ENCODE results near the gene LRP1B.

The LRP1B gene

GRCh38 chr2:140643761-140644187, 1487.0 kb downstream of the LRP1B start:
- no peak for DNase-seq

- DNase-seq, result no peak
Measured at GRCh38 chr2:140641163-140641562, 1489.7 kb downstream of the LRP1B start.

GRCh38 chr2:140639628-140640027, 1491.2 kb downstream of the LRP1B start:
- DNase-seq, result no peak

- no peak for DNase-seq
Measured at GRCh38 chr2:140630557-140630956, 1500.3 kb downstream of the LRP1B start.

GRCh38 chr2:140627885-140628284, 1502.9 kb downstream of the LRP1B start:
- DNase-seq, result no peak

GRCh38 chr2:140627136-140627535, 1503.7 kb downstream of the LRP1B start:
- DNase-seq, result no peak

- DNase-seq, result no peak
Measured at GRCh38 chr2:140624200-140624599, 1506.6 kb downstream of the LRP1B start.

- no peak for DNase-seq
Measured at GRCh38 chr2:140621583-140622362, 1509.0 kb downstream of the LRP1B start.

- no peak for DNase-seq
Measured at GRCh38 chr2:140604788-140605187, 1526.0 kb downstream of the LRP1B start.

GRCh38 chr2:140604096-140604495, 1526.7 kb downstream of the LRP1B start:
- DNase-seq, result no peak

GRCh38 chr2:140603416-140603815, 1527.4 kb downstream of the LRP1B start:
- DNase-seq, result no peak

GRCh38 chr2:140601801-140602200, 1529.0 kb downstream of the LRP1B start:
- no peak for DNase-seq

- no peak for DNase-seq
Measured at GRCh38 chr2:140601342-140601741, 1529.5 kb downstream of the LRP1B start.

GRCh38 chr2:140600116-140600515, 1530.7 kb downstream of the LRP1B start:
- DNase-seq, result no peak

- DNase-seq, result no peak
Measured at GRCh38 chr2:140597836-140598235, 1533.0 kb downstream of the LRP1B start.

- DNase-seq, result no peak
Measured at GRCh38 chr2:140597205-140597604, 1533.6 kb downstream of the LRP1B start.

- no peak for DNase-seq
Measured at GRCh38 chr2:140596447-140596846, 1534.4 kb downstream of the LRP1B start.

- DNase-seq, result no peak
Measured at GRCh38 chr2:140595107-140595506, 1535.7 kb downstream of the LRP1B start.

- no peak for DNase-seq
Measured at GRCh38 chr2:140593132-140593531, 1537.7 kb downstream of the LRP1B start.

GRCh38 chr2:140589696-140590095, 1541.1 kb downstream of the LRP1B start:
- DNase-seq, result no peak

- no peak for DNase-seq
Measured at GRCh38 chr2:140589273-140589672, 1541.5 kb downstream of the LRP1B start.

- DNase-seq, result no peak
Measured at GRCh38 chr2:140586379-140586778, 1544.4 kb downstream of the LRP1B start.

- DNase-seq, result no peak
Measured at GRCh38 chr2:140585016-140585415, 1545.8 kb downstream of the LRP1B start.

- no peak for DNase-seq
Measured at GRCh38 chr2:140584471-140584870, 1546.3 kb downstream of the LRP1B start.

GRCh38 chr2:140580532-140581151, 1550.2 kb downstream of the LRP1B start:
- no peak for DNase-seq
